IMR-90 (cell line): ENCODE data around the gene OSBPL8. TPM values are rescaled to one million over a fixed set of nuclear protein-coding genes. Genes with fewer than 3 reads are reported as not detected.

ENCODE experiments used
- ATAC-seq: fragments of 200-7000 bp; cut with Tn5 transposase; 2 replicates; pipeline ENCODE4 v1.9.1; 2020; ENCODE audit warnings: low read depth, mild to moderate bottlenecking, moderate library complexity
- BruUV-seq: library from RNA; stranded (reverse); fragments of 400-500 nt; replicated peaks from 2 replicates; lab custom pipeline; 2021; lab: Mats Ljungman, UMichigan
- CTCF ChIA-PET: fragments of 300-600 bp; formaldehyde crosslinking; extraction: SDS; loops from one replicate; lab custom pipeline; 2021; ENCODE audit warnings: antibody characterized with exemption; lab: Yijun Ruan, JAX
- POLR2A ChIA-PET: fragments of 300-600 bp; sonication (Branson Sonifier 250); formaldehyde crosslinking; loops from one replicate; lab custom pipeline; 2022; ENCODE audit warnings: antibody characterized with exemption; ENCODE audit not compliant: unreplicated experiment; lab: Charles Lee
- DNase-seq: peaks from one replicate; pipeline ENCODE4 v3.0.0; 2013
- H2AFZ ChIP-seq: replicated peaks from 2 replicates; pipeline ENCODE3; 2013; ENCODE audit warnings: low read length, mild to moderate bottlenecking; ENCODE audit not compliant: poor library complexity
- H2AK5ac ChIP-seq: 2 replicates; pipeline ENCODE4 v1.6.1; 2013; ENCODE audit warnings: low read depth, low read length, inconsistent platforms
- H2AK9ac ChIP-seq: replicated peaks from 2 replicates; pipeline ENCODE3; 2013; ENCODE audit warnings: mild to moderate bottlenecking, low read depth, low read length, moderate library complexity; ENCODE audit not compliant: poor library complexity
- H2BK120ac ChIP-seq: 2 replicates; pipeline ENCODE4 v1.6.1; 2013; ENCODE audit warnings: low read depth, low read length, inconsistent platforms
- H2BK15ac ChIP-seq: 3 replicates; pipeline ENCODE4 v1.6.1; 2013; ENCODE audit warnings: low read depth, low read length, inconsistent platforms
- H2BK20ac ChIP-seq: 2 replicates; pipeline ENCODE4 v1.6.1; 2013; ENCODE audit warnings: low read depth, mild to moderate bottlenecking, inconsistent platforms, low read length, moderate library complexity
- H2BK5ac ChIP-seq: 2 replicates; pipeline ENCODE4 v1.6.1; 2013; ENCODE audit warnings: mild to moderate bottlenecking, low read depth, low read length, inconsistent platforms; ENCODE audit not compliant: poor library complexity, severe bottlenecking
- H3K14ac ChIP-seq: replicated peaks from 2 replicates; pipeline ENCODE4 v1.6.1; 2013; ENCODE audit warnings: low read depth, low read length, inconsistent platforms
- H3K18ac ChIP-seq: 2 replicates; pipeline ENCODE4 v1.6.1; 2013; ENCODE audit warnings: low read depth, low read length, control low read depth
- H3K23ac ChIP-seq: 2 replicates; pipeline ENCODE4 v1.6.1; 2013; ENCODE audit warnings: low read depth, low read length, inconsistent platforms
- H3K27ac ChIP-seq: 2 replicates; pipeline ENCODE4 v1.5.1; 2013; ENCODE audit warnings: mild to moderate bottlenecking, control low read depth, low read length; ENCODE audit not compliant: insufficient read depth
- H3K27me3 ChIP-seq: 2 replicates; pipeline ENCODE4 v1.6.1; 2013; ENCODE audit warnings: low read length; ENCODE audit not compliant: control insufficient read depth, insufficient read depth
- H3K36me3 ChIP-seq: 2 replicates; pipeline ENCODE4 v1.6.1; 2013; ENCODE audit warnings: low read length, mixed read lengths; ENCODE audit not compliant: control insufficient read depth, insufficient read depth
- H3K4ac ChIP-seq: 2 replicates; pipeline ENCODE4 v1.6.1; 2013; ENCODE audit warnings: low read depth, low read length, inconsistent platforms
- H3K4me1 ChIP-seq: 2 replicates; pipeline ENCODE4 v1.6.1; 2013; ENCODE audit warnings: low read length, mixed read lengths; ENCODE audit not compliant: control insufficient read depth, insufficient read depth
- H3K4me2 ChIP-seq: 2 replicates; pipeline ENCODE4 v1.6.1; 2013; ENCODE audit warnings: low read depth, mild to moderate bottlenecking, control low read depth, low read length, moderate library complexity
- H3K4me3 ChIP-seq: 2 replicates; pipeline ENCODE4 v1.5.1; 2013; ENCODE audit warnings: low read depth, mild to moderate bottlenecking, control low read depth, low read length, moderate library complexity; ENCODE audit not compliant: insufficient read depth
- H3K56ac ChIP-seq: 2 replicates; pipeline ENCODE4 v1.6.1; 2013; ENCODE audit warnings: low read length, inconsistent platforms; ENCODE audit not compliant: insufficient read depth; ENCODE audit errors: extremely low read depth
- H3K79me1 ChIP-seq, 2 experiments: 2 replicates each; pipeline ENCODE4 v1.6.1; 2013; ENCODE audit warnings: low read length in 2 of 2, inconsistent platforms in 1 of 2, low read depth in 1 of 2
- H3K9ac ChIP-seq: 2 replicates; pipeline ENCODE4 v1.6.1; 2013; ENCODE audit warnings: low read depth, low read length, control low read depth
- H3K9me1 ChIP-seq: 2 replicates; pipeline ENCODE4 v1.6.1; 2013; ENCODE audit warnings: low read length, inconsistent platforms; ENCODE audit not compliant: insufficient read depth
- H3K9me3 ChIP-seq: 2 replicates; pipeline ENCODE4 v1.6.1; 2013; ENCODE audit warnings: low read length; ENCODE audit not compliant: control insufficient read depth, insufficient read depth
- H4K20me1 ChIP-seq: 2 replicates; pipeline ENCODE4 v1.6.1; 2013; ENCODE audit warnings: low read length, inconsistent platforms; ENCODE audit not compliant: insufficient read depth
- H4K5ac ChIP-seq: 2 replicates; pipeline ENCODE4 v1.6.1; 2013; ENCODE audit warnings: mild to moderate bottlenecking, low read depth, low read length, control low read depth
- H4K8ac ChIP-seq, 2 experiments: 2 replicates each; pipeline ENCODE4 v1.6.1; 2013; ENCODE audit warnings: low read depth in 2 of 2, low read length in 2 of 2, control low read depth in 1 of 2, inconsistent platforms in 1 of 2
- H4K91ac ChIP-seq: 2 replicates; pipeline ENCODE4 v1.6.1; 2013; ENCODE audit warnings: low read depth, low read length, inconsistent platforms; ENCODE audit not compliant: insufficient read depth
- BHLHE40 ChIP-seq: fragments of 150-350 bp; IDR thresholded peaks from 2 replicates; pipeline ENCODE4 v1.6.1; 2016; ENCODE audit warnings: mild to moderate bottlenecking, low read depth, low read length
- CEBPB ChIP-seq: IDR thresholded peaks from 2 replicates; pipeline ENCODE4 v1.6.1; 2012; ENCODE audit warnings: low read depth, low read length, improper control_type of control experiment
- CHD1 ChIP-seq: IDR thresholded peaks from 2 replicates; pipeline ENCODE4 v1.6.1; 2012; ENCODE audit warnings: low read depth, low read length, improper control_type of control experiment
- CTCF ChIP-seq: conservative IDR thresholded peaks from 2 replicates; pipeline ENCODE4 v1.5.1; 2012; ENCODE audit warnings: mild to moderate bottlenecking, low read depth, low read length, improper control_type of control experiment
- FOS ChIP-seq: fragments of 150-350 bp; IDR thresholded peaks from 2 replicates; pipeline ENCODE4 v1.6.1; 2016; ENCODE audit warnings: low read depth, low read length
- MAFK ChIP-seq: IDR thresholded peaks from 2 replicates; pipeline ENCODE4 v1.6.1; 2012; ENCODE audit warnings: low read depth, low read length, improper control_type of control experiment
- MAZ ChIP-seq: IDR thresholded peaks from 2 replicates; pipeline ENCODE4 v1.6.1; 2012; ENCODE audit warnings: low read depth, mild to moderate bottlenecking, low read length, improper control_type of control experiment, moderate library complexity, borderline replicate concordance
- MXI1 ChIP-seq: IDR thresholded peaks from 2 replicates; pipeline ENCODE4 v1.6.1; 2012; ENCODE audit warnings: low read depth, mild to moderate bottlenecking, low read length, moderate library complexity, borderline replicate concordance
- NFE2L2 ChIP-seq: fragments of 150-350 bp; IDR thresholded peaks from 2 replicates; pipeline ENCODE4 v1.6.1; 2016; ENCODE audit warnings: low read depth, mild to moderate bottlenecking, low read length
- POLR2A ChIP-seq: IDR thresholded peaks from 2 replicates; pipeline ENCODE4 v1.6.1; 2012; ENCODE audit warnings: mild to moderate bottlenecking, low read depth, low read length
- RAD21 ChIP-seq: IDR thresholded peaks from 2 replicates; pipeline ENCODE4 v1.6.1; 2012; ENCODE audit warnings: low read length, improper control_type of control experiment
- RCOR1 ChIP-seq: IDR thresholded peaks from 2 replicates; pipeline ENCODE4 v1.6.1; 2012; ENCODE audit warnings: mild to moderate bottlenecking, low read length, improper control_type of control experiment; ENCODE audit not compliant: insufficient replicate concordance
- SMC3 ChIP-seq: fragments of 150-350 bp; IDR thresholded peaks from 2 replicates; pipeline ENCODE4 v1.6.1; 2016; ENCODE audit warnings: low read depth, mild to moderate bottlenecking, antibody characterized with exemption, low read length, moderate library complexity
- WGBS, 2 experiments: methylation state at CpG; one replicate each; pipeline versions ENCODE4 v1.1.5 to v1.1.7; 2013; ENCODE audit warnings: missing lambda C conversion rate in 2 of 2; ENCODE audit not compliant: insufficient read length in 1 of 2; ENCODE audit errors: extremely low coverage in 2 of 2; 5-methylcytosine and 5-hydroxymethylcytosine counted together
- dilution Hi-C: fragments of 300-500 bp; cut with HindIII; formaldehyde crosslinking; loops from one replicate; pipeline ENCODE4 v1.14.3; 2018; ENCODE audit warnings: low sequenced_read_pairs; ENCODE audit not compliant: unreplicated experiment
- in situ Hi-C: fragments of 300-500 bp; cut with MboI; formaldehyde crosslinking; loops from 3 replicates; pipeline ENCODE4 v1.14.3; 2019; ENCODE audit warnings: low sequenced_read_pairs, inconsistent platforms, mixed read lengths
- intact Hi-C: fragments of 100-400 bp; cut with micrococcal nuclease; formaldehyde crosslinking; loops from 2 replicates; pipeline ENCODE4 v1.10.0; 2022
- polyA plus RNA-seq, 3 experiments: library from polyadenylated mRNA; depleted of rRNA; stranded (reverse); fragments of >200 nt; gene quantifications; 2 replicates each; pipeline ENCODE4 v1.2.3, GENCODE V29; 2012; ENCODE audit warnings: low replicate concordance in 1 of 3
- total RNA-seq: library from RNA; depleted of rRNA; stranded (reverse); fragments of >200 nt; gene quantifications from 2 replicates; pipeline ENCODE4 v1.2.3, GENCODE V29; 2012
- TF ChIP-seq, protein P1 (sequence below): fragments of 150-350 bp; IDR thresholded peaks from 2 replicates; pipeline ENCODE4 v1.6.1; 2017; ENCODE audit warnings: mild to moderate bottlenecking, antibody characterized with exemption, low read length, low read depth
- TF ChIP-seq, protein P2 (sequence below): fragments of 150-350 bp; IDR thresholded peaks from 2 replicates; pipeline ENCODE4 v1.6.1; 2016; ENCODE audit warnings: low read depth, mild to moderate bottlenecking, low read length, moderate library complexity, borderline replicate concordance

The OSBPL8 gene
- total and polyA plus RNA-seq, 2 of the 4 experiments (the other 2 are of a cell fraction): 17.8 to 24.2 TPM

GRCh38 chr12:76478045-76478444 is 81.5 kb downstream of the OSBPL8 start:
- Histone ChIP-seq H3K14ac (no peak overlapping the region), H2BK20ac (no peak overlapping the region), H3K4me3 (no peak overlapping the region), H3K56ac (no peak overlapping the region), H3K79me1 (peaks cover 15 to 30% of the 10 kb centered on the region in 2 experiments), H3K36me3 (no peaks in the 10 kb centered on the region), H2AK5ac (no peak overlapping the region), H3K9me3 (no peaks in the 10 kb centered on the region), H2BK15ac (no peak overlapping the region), H3K27me3 (no peaks in the 10 kb centered on the region), H3K23ac (no peak overlapping the region), H4K91ac (no peak overlapping the region), H4K8ac (no peak overlapping the region), H2BK120ac (no peak overlapping the region), H3K4ac (no peak overlapping the region), H2AK9ac (no peak overlapping the region), H4K20me1 (no peaks in the 10 kb centered on the region; the same call in 1 of the 2 replicates), H3K27ac (no peak overlapping the region), H2AFZ (no peak overlapping the region), H2BK5ac (no peak overlapping the region), H3K9me1 (no peaks in the 10 kb centered on the region), H3K9ac (no peak overlapping the region), H3K18ac (no peak overlapping the region), H4K5ac (no peak overlapping the region), H3K4me2 (no peak overlapping the region), H3K4me1 (no peaks in the 10 kb centered on the region)
- WGBS, 2 experiments: no CpG with 5 or more reads among the region's 5 CpGs
- in situ Hi-C loops (no loop called here), intact Hi-C loops (no loop called here), dilution Hi-C loops (no loop called here)
- no peak for DNase-seq
- ATAC-seq: no peak
- no TSS peak for BruUV-seq
- POLR2A ChIA-PET: no interaction called here
- CTCF ChIA-PET: no interaction called here
- TF ChIP-seq MXI1 (no peak), NFE2L2 (no peak), MAZ (no peak), RCOR1 (no peak), CHD1 (no peak), BHLHE40 (no peak), SMC3 (no peak), RAD21 (no peak), FOS (no peak), POLR2A (no peak), CEBPB (no peak), CTCF (no peak), MAFK (no peak)
- TF ChIP-seq, protein P1, sequence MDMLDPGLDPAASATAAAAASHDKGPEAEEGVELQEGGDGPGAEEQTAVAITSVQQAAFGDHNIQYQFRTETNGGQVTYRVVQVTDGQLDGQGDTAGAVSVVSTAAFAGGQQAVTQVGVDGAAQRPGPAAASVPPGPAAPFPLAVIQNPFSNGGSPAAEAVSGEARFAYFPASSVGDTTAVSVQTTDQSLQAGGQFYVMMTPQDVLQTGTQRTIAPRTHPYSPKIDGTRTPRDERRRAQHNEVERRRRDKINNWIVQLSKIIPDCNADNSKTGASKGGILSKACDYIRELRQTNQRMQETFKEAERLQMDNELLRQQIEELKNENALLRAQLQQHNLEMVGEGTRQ: no peak
- TF ChIP-seq, protein P2, sequence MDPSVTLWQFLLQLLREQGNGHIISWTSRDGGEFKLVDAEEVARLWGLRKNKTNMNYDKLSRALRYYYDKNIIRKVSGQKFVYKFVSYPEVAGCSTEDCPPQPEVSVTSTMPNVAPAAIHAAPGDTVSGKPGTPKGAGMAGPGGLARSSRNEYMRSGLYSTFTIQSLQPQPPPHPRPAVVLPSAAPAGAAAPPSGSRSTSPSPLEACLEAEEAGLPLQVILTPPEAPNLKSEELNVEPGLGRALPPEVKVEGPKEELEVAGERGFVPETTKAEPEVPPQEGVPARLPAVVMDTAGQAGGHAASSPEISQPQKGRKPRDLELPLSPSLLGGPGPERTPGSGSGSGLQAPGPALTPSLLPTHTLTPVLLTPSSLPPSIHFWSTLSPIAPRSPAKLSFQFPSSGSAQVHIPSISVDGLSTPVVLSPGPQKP: no peak
